Body of pancreas (tissue), 4 donors: Measurements from ENCODE around the gene SHISAL1.

Source experiments
- CTCF ChIP-seq, 7 experiments: fragments of 450-650 bp in 4 of 7; fragments of 200-600 bp in 3 of 7; sonication (generic) in 3 of 7; IDR thresholded peaks; one replicate each; pipeline ENCODE4 v1.5.1; 2016 to 2019; ENCODE audit warnings: antibody characterized with exemption in 7 of 7
- POLR2A ChIP-seq, 3 donors: fragments of 450-650 bp; IDR thresholded peaks; one replicate each; pipeline ENCODE4 v1.6.1; 2016; ENCODE audit warnings: antibody characterized with exemption in 3 of 3, mild to moderate bottlenecking in 2 of 3

GRCh38 chr22:44225091-44225689 is 87.6 kb downstream of the SHISAL1 start:
- TF ChIP-seq CTCF (IDR thresholded peaks at IDR 0.05) = no peak
- no peak for TF ChIP-seq POLR2A (IDR thresholded peaks at IDR 0.05)
